Adrenal gland (tissue), 12 donors: ENCODE results near the gene ATXN2. TPM values are rescaled to one million over a fixed set of nuclear protein-coding genes. Genes with fewer than 3 reads are reported as not detected.

Experiments used
- DNase-seq, 7 donors: peaks; one replicate each; pipeline ENCODE4 v3.0.0-alpha.2; 2019 to 2020
- H3K27ac ChIP-seq, 5 donors: fragments of 200-600 bp; sonication (generic) in 4 of 5; 1 replicate in 3 of 5; 2 replicates in 2 of 5; pipeline versions ENCODE4 v1.5.1 to v1.8.0; 2016 to 2020; ENCODE audit warnings: mild to moderate bottlenecking in 1 of 5
- H3K27me3 ChIP-seq: fragments of 200-600 bp; 2 replicates; pipeline ENCODE4 v1.8.0; 2021
- H3K36me3 ChIP-seq, 2 donors: fragments of 200-600 bp; replicated peaks in 1 of 2; 1 replicate in 1 of 2; 2 replicates in 1 of 2; pipeline versions ENCODE4 v1.5.1 to v1.8.0; 2018 to 2022
- H3K4me1 ChIP-seq, 2 donors: fragments of 200-600 bp; replicated peaks in 1 of 2; 1 replicate in 1 of 2; 2 replicates in 1 of 2; pipeline versions ENCODE4 v1.5.1 to v1.8.0; 2018 to 2021
- H3K4me3 ChIP-seq, 4 donors: fragments of 200-600 bp; sonication (generic) in 3 of 4; one replicate each; pipeline ENCODE4 v1.5.1; 2016 to 2018
- H3K9me3 ChIP-seq, 3 donors: fragments of 200-600 bp; sonication (generic) in 1 of 3; replicated peaks in 1 of 3; 1 replicate in 2 of 3; 2 replicates in 1 of 3; pipeline versions ENCODE4 v1.5.1 to v1.8.0; 2016 to 2021
- CTCF ChIP-seq, 6 experiments: fragments of 450-650 bp in 4 of 6; fragments of 200-600 bp in 2 of 6; sonication (generic) in 1 of 6; IDR thresholded peaks; 1 replicate in 5 of 6; 2 replicates in 1 of 6; pipeline versions ENCODE4 v1.5.1 to v1.8.0; 2016 to 2021; ENCODE audit warnings: antibody characterized with exemption in 6 of 6, mild to moderate bottlenecking in 2 of 6, moderate library complexity in 1 of 6
- POLR2A ChIP-seq, 2 donors: fragments of 450-650 bp; IDR thresholded peaks; one replicate each; pipeline ENCODE4 v1.6.1; 2017; ENCODE audit warnings: antibody characterized with exemption in 2 of 2, mild to moderate bottlenecking in 2 of 2, moderate library complexity in 1 of 2
- WGBS, 4 donors: extraction: QIAGEN DNeasy Blood & Tissue Kit in 2 of 4; methylation state at CpG; one replicate each; pipeline versions ENCODE4 v1.1.5 to v1.1.7; 2013 to 2017; 5-methylcytosine and 5-hydroxymethylcytosine counted together
- intact Hi-C, 2 donors: fragments of 100-400 bp; cut with DNase I; formaldehyde crosslinking; loops; one replicate each; pipeline versions ENCODE4 v1.14.1 to v1.15.0; 2022 to 2023
- polyA plus RNA-seq, 3 donors: library from polyadenylated mRNA; stranded (reverse); fragments of 200-250 nt in 2 of 3; fragments of 350-450 nt in 1 of 3; fragmentation: Illumina TruSeq in 1 of 3; extraction: RNeasy Lipid Tissue Mini Kit (QIAGEN cat#74804) in 1 of 3; gene quantifications; one replicate each; pipeline ENCODE4 v1.2.3, GENCODE V29; 2013 to 2014
- total RNA-seq, 9 donors: library from RNA; depleted of rRNA in 4 of 9; stranded (reverse); fragments of >200 nt in 4 of 9; fragments of 120-200 nt in 1 of 9; fragmentation: NEBNext Ultra II Directional in 1 of 9; extraction: Animal tissue kit (Norgen Biotek cat#: 25700) in 1 of 9; gene quantifications; one replicate each; pipeline versions ENCODE4 v1.1.0 to v1.2.4, GENCODE V29; 2013 to 2023
- donor health status: healthy with polysubstance abuse.
- donor health status: Bipolar disorder and iron deficiency.
- donor health status: DM: yes; HTN: yes; CAD: no.
- donor health status: DM: no; HTN: no; CAD: no.
- donor health status: DM: no; HTN: no; CAD: no.
- donor health status: DM: yes; HTN: yes; CAD: no.

ATXN2 gene
- total and polyA plus RNA-seq, 12 donors = 31.0 to 241 (median 57.2) TPM

- intact Hi-C loops = no loop called here
- DNase-seq = no peak
Observed at GRCh38 chr12:111424189-111424792, 174.8 kb downstream of the ATXN2 start.

GRCh38 chr12:111420494-111420893 lies 178.6 kb downstream of the ATXN2 start:
- H3K27ac ChIP-seq = no peak overlapping the region
- DNase-seq = no peak
- H3K36me3 ChIP-seq = peaks cover 0 to 34% of the 10 kb centered on the region in 2 donors
- intact Hi-C loops = no loop called here
- H3K4me3 ChIP-seq = no peak overlapping the region
- 84 to 95% (median 93%) methylated on average over 7 of the region's 7 CpGs for WGBS, 4 donors
- no peaks in the 10 kb centered on the region for H3K9me3 ChIP-seq
- no peaks in the 10 kb centered on the region for H3K27me3 ChIP-seq
- no peak for TF ChIP-seq POLR2A (IDR thresholded peaks at IDR 0.05)
- TF ChIP-seq CTCF (IDR thresholded peaks at IDR 0.05) = no peak
- peaks cover 6 to 21% of the 10 kb centered on the region in 2 donors for H3K4me1 ChIP-seq

More at GRCh38 chr12:111424189-111424792, 174.8 kb downstream of the ATXN2 start:
- H3K27me3 ChIP-seq = no peaks in the 10 kb centered on the region
- TF ChIP-seq POLR2A (IDR thresholded peaks at IDR 0.05) (no peak), CTCF (IDR thresholded peaks at IDR 0.05) (no peak)
- H3K36me3 ChIP-seq = peaks cover 0 to 18% of the 10 kb centered on the region in 2 donors
- whole genome bisulfite sequencing, 4 donors = 90 to 93% (median 91%) methylated on average over 3 to 11 of the region's 11 CpGs
- H3K4me1 ChIP-seq = peaks cover 6 to 45% of the 10 kb centered on the region in 2 donors
- H3K27ac ChIP-seq = no peak overlapping the region
- no peaks in the 10 kb centered on the region for H3K9me3 ChIP-seq
- no peak overlapping the region for H3K4me3 ChIP-seq

GRCh38 chr12:111419784-111420183 lies 179.3 kb downstream of the ATXN2 start:
- intact Hi-C loops = no loop called here
- WGBS, 4 donors = 41 to 54% (median 42%) methylated on average over 5 of the region's 5 CpGs
- Histone ChIP-seq H3K4me3 (no peak overlapping the region), H3K9me3 (no peaks in the 10 kb centered on the region), H3K4me1 (peaks cover 6 to 18% of the 10 kb centered on the region in 2 donors), H3K27ac (peak overlapping the region in 2 of 5 donors; percentile 13 to 58), H3K27me3 (no peaks in the 10 kb centered on the region), H3K36me3 (peaks cover 0 to 34% of the 10 kb centered on the region in 2 donors)
- DNase-seq = peak in 2 of 7 donors; percentile 58 to 60
- no peak for TF ChIP-seq POLR2A (IDR thresholded peaks at IDR 0.05)

GRCh38 chr12:111418594-111418880 lies 180.6 kb downstream of the ATXN2 start:
- no peaks in the 10 kb centered on the region for H3K27me3 ChIP-seq
- no peaks in the 10 kb centered on the region for H3K9me3 ChIP-seq
- 95 to 97% methylated on average over 21 to 30 of the region's 30 CpGs; no CpG with 5 or more reads in 2 of the 4 donors for WGBS, 4 donors
- H3K27ac ChIP-seq = no peak overlapping the region
- intact Hi-C loops = no loop called here
- H3K36me3 ChIP-seq = peaks cover 0 to 34% of the 10 kb centered on the region in 2 donors
- H3K4me3 ChIP-seq = no peak overlapping the region
- no peak for TF ChIP-seq POLR2A (IDR thresholded peaks at IDR 0.05)
- no peak for TF ChIP-seq CTCF (IDR thresholded peaks at IDR 0.05)
- DNase-seq = no peak
- H3K4me1 ChIP-seq = peaks cover 12 to 27% of the 10 kb centered on the region in 2 donors
